Heart right ventricle (tissue), 16 donors: Measurements from ENCODE around the gene URM1. TPM values are rescaled to one million over a fixed set of nuclear protein-coding genes. Genes with fewer than 3 reads are reported as not detected.
"Not testable (repeated sequence)": the region's sequence is repeated elsewhere in the genome, so short reads cannot be mapped to it uniquely, and the experiment has no call there.

ENCODE experiments used
- ATAC-seq, 8 donors: fragments of 200-7000 bp; cut with Tn5 transposase; one replicate each; pipeline ENCODE4 v1.9.1; 2020; ENCODE audit warnings: mild to moderate bottlenecking in 8 of 8, moderate library complexity in 8 of 8, moderate number of reproducible peaks in 1 of 8
- DNase-seq, 2 donors: peaks; one replicate each; pipeline ENCODE4 v3.0.0-alpha.2; 2020
- H3K27ac ChIP-seq, 10 donors: fragments of 200-600 bp; sonication (generic) in 2 of 10; one replicate each; pipeline versions ENCODE4 v1.5.0 to v1.8.0; 2020 to 2022; ENCODE audit warnings: mild to moderate bottlenecking in 3 of 10
- H3K27me3 ChIP-seq, 7 donors: fragments of 200-600 bp; one replicate each; pipeline ENCODE4 v1.8.0; 2021 to 2022; ENCODE audit warnings: mild to moderate bottlenecking in 2 of 7
- H3K36me3 ChIP-seq, 9 donors: fragments of 200-600 bp; sonication (generic) in 1 of 9; one replicate each; pipeline versions ENCODE4 v1.5.0 to v1.8.0; 2020 to 2022; ENCODE audit warnings: mild to moderate bottlenecking in 2 of 9
- H3K4me1 ChIP-seq, 9 donors: fragments of 200-600 bp; sonication (generic) in 1 of 9; one replicate each; pipeline versions ENCODE4 v1.5.0 to v1.8.0; 2020 to 2022; ENCODE audit warnings: mild to moderate bottlenecking in 4 of 9
- H3K4me3 ChIP-seq, 10 donors: fragments of 200-600 bp; sonication (generic) in 2 of 10; one replicate each; pipeline versions ENCODE4 v1.5.0 to v1.8.0; 2020 to 2022; ENCODE audit warnings: mild to moderate bottlenecking in 7 of 10, moderate library complexity in 2 of 10
- H3K9me3 ChIP-seq, 11 donors: fragments of 200-600 bp in 10 of 11; sonication (generic) in 2 of 11; one replicate each; pipeline versions ENCODE4 v1.5.0 to v1.8.0; 2013 to 2022; ENCODE audit warnings: mild to moderate bottlenecking in 2 of 11, control low read depth in 1 of 11, moderate library complexity in 1 of 11
- WGBS, 2 donors: extraction: QIAGEN DNeasy Blood & Tissue Kit; methylation state at CpG; one replicate each; pipeline ENCODE4 v1.1.7; 2013; ENCODE audit warnings: inconsistent platforms in 1 of 2; 5-methylcytosine and 5-hydroxymethylcytosine counted together
- intact Hi-C, 10 donors: fragments of 100-400 bp; cut with DNase I; formaldehyde crosslinking; loops; one replicate each; pipeline versions ENCODE4 v1.11.1 to v1.14.2; 2022
- polyA plus RNA-seq, 2 donors: library from polyadenylated mRNA; stranded (reverse); fragments of 200-250 nt; gene quantifications; one replicate each; pipeline ENCODE4 v1.2.3, GENCODE V29; 2013
- total RNA-seq, 10 donors: library from RNA; stranded (reverse); fragmentation: NEBNext Ultra II Directional in 3 of 10; extraction: Animal tissue kit (Norgen Biotek cat#: 25700) in 3 of 10; gene quantifications; one replicate each; pipeline versions ENCODE4 v1.2.1 to v1.2.4, GENCODE V29; 2021 to 2023
- TF ChIP-seq, protein P1 (sequence below), 9 donors: fragments of 200-600 bp; sonication (generic) in 2 of 9; IDR thresholded peaks; one replicate each; pipeline versions ENCODE4 v1.5.0 to v1.8.0; 2021 to 2022; ENCODE audit warnings: antibody characterized with exemption in 9 of 9, mild to moderate bottlenecking in 5 of 9, moderate library complexity in 1 of 9
- donor health status: Arrhythmogenic right ventricular cardiomyopathy.
- donor health status: ischemic (EF 13 %, LVEDD 7.1; RV severe dilation, severe dysfunction).
- donor health status: healthy with polysubstance abuse.
- donor health status: DM: no; HTN: yes; CAD: no.
- donor health status: DM: no; HTN: no; CAD: no.
- donor health status: ischemic (EF 25% LVEDD 6.9; RV normal size, moderate dysfunction).
- donor health status: ischemic (EF 25% LVEDD 5.7; RV mildly dilated, moderate dysfunction).
- donor health status: healthy.
- donor health status: DM: yes; HTN: yes; CAD: no.
- donor health status: Ischemic cardiomyopathy.
- donor health status: ischemic (EF 35%, LVEDD 5.7; RV mildly dilated, moderate dysfunction).
- donor health status: nonischemic (EF 11% LVEDD 7.7; RV severe dilation, severe dysfunction).
- donor health status: DM: yes; HTN: yes; CAD: no.
- donor health status: PGD.
- donor health status: ischemic (EF 29% LVEDD 5.4; RV normal size, mild dysfunction).
- donor health status: nonischemic (EF 23%, LVEDD 6.1; RV moderate dilation, normal function).

URM1 gene
- total and polyA plus RNA-seq, 12 donors: 18.7 to 75.7 (median 51.2) TPM

DNA sequence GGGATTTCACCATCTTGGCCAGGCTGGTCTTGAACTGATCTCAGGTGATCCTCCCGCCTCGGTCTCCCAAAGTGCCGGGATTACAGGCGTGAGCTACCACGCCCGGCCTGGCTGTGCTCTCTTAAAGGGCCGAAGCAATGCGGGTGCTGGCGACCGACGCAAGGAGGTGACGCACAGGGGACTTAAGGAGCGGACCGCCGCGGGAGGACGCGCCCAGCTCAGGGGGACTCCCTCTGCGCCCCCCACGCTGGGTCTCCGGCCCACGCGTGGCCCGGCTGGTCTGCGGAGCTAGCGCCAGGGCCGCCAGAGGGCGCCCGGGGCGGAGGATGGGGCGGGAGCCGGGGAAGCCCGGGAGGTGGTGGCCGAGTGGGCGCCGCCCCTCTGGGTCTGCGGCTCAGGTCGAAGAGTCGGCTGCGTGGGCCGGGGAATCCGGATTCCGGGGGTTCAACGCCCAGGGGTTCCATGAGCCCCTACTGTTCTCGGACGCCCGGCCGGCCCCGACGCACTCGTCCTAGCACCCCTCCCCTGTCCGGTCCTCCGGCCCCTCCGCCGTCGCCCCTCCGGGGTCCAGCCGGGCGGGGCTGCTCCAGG is 49.0 kb downstream of the URM1 start:
- WGBS, 2 donors: 0% methylated on average over 57 to 59 of the region's 59 CpGs
- Histone ChIP-seq H3K27me3 (peaks cover 0 to 50% (median 35%) of the 10 kb centered on the region in 7 donors), H3K9me3 (no peaks in the 10 kb centered on the region), H3K4me3 (peak overlapping the region; percentile 89 to 99 (median 95)), H3K27ac (peak overlapping the region; percentile 46 to 86 (median 81)), H3K4me1 (peaks cover 11 to 28% (median 22%) of the 10 kb centered on the region in 9 donors), H3K36me3 (peaks cover 0 to 10% (median 0%) of the 10 kb centered on the region in 9 donors)
- ATAC-seq: peak; percentile 87 to 92 (median 91)
- intact Hi-C loops: no loop called here
- peak; percentile 70 to 83 for DNase-seq
- TF ChIP-seq, protein P1, sequence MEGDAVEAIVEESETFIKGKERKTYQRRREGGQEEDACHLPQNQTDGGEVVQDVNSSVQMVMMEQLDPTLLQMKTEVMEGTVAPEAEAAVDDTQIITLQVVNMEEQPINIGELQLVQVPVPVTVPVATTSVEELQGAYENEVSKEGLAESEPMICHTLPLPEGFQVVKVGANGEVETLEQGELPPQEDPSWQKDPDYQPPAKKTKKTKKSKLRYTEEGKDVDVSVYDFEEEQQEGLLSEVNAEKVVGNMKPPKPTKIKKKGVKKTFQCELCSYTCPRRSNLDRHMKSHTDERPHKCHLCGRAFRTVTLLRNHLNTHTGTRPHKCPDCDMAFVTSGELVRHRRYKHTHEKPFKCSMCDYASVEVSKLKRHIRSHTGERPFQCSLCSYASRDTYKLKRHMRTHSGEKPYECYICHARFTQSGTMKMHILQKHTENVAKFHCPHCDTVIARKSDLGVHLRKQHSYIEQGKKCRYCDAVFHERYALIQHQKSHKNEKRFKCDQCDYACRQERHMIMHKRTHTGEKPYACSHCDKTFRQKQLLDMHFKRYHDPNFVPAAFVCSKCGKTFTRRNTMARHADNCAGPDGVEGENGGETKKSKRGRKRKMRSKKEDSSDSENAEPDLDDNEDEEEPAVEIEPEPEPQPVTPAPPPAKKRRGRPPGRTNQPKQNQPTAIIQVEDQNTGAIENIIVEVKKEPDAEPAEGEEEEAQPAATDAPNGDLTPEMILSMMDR (IDR thresholded peaks at IDR 0.05): peak; percentile 64 to 98 (median 84)

DNA sequence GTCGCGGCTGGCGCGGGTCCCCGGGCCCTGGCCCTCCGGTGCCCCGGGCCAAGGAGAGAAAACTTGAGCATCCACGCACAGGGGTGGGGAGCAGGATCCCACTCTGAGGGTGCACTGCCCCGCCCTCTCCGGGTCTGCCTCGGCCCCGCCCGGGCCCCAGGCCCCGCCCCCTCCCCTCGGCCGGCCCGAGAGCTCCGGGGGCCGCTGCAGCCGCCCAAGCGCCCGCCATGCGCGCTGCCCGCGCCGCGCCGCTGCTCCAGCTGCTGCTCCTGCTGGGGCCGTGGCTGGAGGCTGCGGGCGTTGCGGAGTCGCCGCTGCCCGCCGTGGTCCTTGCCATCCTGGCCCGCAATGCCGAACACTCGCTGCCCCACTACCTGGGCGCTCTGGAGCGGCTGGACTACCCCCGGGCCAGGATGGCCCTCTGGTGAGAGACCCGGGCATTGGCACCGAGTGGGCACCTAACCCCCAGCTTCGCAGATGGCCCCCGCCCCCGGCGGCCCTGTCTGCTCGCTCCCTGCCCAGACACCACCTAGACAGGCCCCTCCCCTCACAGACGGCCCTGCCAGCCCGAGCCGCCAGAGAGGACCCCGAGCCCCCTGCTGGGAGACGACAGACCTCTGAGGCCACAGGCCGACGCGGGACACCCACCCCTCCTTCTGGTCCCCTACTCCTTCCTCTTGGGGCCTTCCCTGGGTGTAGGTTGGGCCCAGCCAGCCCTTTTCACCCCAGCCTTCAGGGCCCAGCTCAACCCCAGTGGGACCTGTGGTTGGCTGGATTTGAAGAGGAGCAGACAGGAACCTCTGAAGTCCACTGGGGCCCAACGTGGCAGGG is 49.7 kb downstream of the URM1 start, which contains the start of gene CERCAM:
CERCAM (plus strand) TSS at position 207 of the 831 bp plus-strand sequence; CDS start at position 228, 21 bp downstream.
- Histone ChIP-seq H3K4me1 (peaks cover 11 to 28% (median 22%) of the 10 kb centered on the region in 9 donors), H3K36me3 (peaks cover 0 to 10% (median 0%) of the 10 kb centered on the region in 9 donors), H3K27me3 (peaks cover 0 to 43% (median 29%) of the 10 kb centered on the region in 7 donors), H3K27ac (peak within 1 kb of the TSS; percentile 46 to 86 (median 81)), H3K9me3 (no peaks in the 10 kb centered on the region), H3K4me3 (peak within 1 kb of the TSS; percentile 89 to 99 (median 95))
- TF ChIP-seq, protein P1 (IDR thresholded peaks at IDR 0.05): no peak
- DNase-seq: peak; percentile 54 to 69
- ATAC-seq: peak; percentile 73 to 93 (median 84)
- intact Hi-C loops: no loop called here
- WGBS, 2 donors: 1 to 2% methylated on average over 36 to 58 of the region's 59 CpGs

DNA sequence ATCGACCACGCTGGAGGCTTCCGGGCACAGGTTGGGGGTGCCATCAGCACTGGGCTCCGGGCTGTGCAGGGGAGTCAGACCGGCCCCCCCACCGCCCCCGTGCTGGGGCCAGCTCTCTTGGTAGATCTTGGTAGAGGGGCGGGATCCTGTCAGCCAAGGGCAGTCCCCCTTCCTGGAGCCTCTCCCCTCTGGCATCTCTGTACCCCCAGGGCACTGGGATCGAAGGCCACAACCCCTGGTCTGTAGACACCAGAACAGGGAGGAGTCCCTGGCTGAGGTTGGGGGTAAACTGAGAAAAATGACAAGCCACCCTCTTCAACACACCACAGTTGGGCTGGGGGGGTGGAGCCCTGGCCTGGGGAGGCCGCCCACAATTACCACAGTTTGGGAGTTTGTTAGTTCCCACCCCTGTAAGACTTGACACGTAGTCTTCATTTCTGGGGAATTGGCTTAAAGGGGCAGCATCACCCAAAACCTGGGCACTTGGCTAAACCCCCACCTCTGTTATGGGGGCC is 50.4 kb downstream of the URM1 start:
- DNase-seq (peak in 1 of 2 donors; percentile 15), ATAC-seq (peak in 7 of 8 donors; percentile 16 to 30 (median 24))
- Histone ChIP-seq H3K27me3 (peaks cover 0 to 36% (median 23%) of the 10 kb centered on the region in 7 donors), H3K4me1 (peaks cover 11 to 28% (median 22%) of the 10 kb centered on the region in 9 donors), H3K4me3 (peak overlapping the region; percentile 89 to 99 (median 95)), H3K27ac (peak overlapping the region in 9 of 10 donors; percentile 39 to 86 (median 82)), H3K9me3 (no peaks in the 10 kb centered on the region), H3K36me3 (peaks cover 0 to 12% (median 0%) of the 10 kb centered on the region in 9 donors)
- 47 to 52% methylated on average over 11 of the region's 11 CpGs for WGBS, 2 donors
- TF ChIP-seq, protein P1 (IDR thresholded peaks at IDR 0.05): no peak
- intact Hi-C loops: no loop called here

DNA sequence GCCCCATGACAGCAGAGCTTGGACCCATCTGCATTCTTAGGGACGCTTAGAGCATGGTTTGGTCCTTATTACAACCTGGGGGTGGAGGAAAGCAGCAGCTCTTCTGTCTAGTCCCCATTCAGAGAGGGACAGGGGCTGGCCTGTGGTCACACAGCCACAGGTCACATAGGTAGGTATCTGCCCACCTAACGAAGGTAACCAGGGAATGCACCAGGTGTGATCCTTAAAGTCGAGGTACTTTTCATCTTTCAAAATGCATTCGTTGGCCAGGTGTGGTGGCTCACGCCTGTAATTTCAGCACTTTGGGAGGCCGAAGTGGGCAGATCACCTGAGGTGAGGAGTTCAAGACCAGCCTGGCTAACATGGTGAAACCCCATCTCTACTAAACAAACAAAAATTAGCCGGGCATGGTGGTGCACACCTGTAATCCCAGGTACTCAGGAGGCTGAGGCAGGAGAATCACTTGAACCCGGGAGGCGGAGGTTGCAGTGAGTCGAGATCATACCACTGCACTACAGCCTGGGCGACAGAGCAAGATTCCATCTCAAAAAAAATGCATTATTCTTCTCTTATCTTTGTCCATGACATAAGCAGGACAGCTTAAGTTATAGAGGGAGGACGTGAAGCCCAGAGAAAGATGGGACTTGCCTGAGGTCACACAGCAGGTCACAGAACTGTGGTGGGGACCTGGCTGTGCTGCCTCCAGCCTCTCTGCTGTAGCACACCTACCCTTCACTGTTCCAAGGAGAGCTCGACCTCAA is 51.0 kb downstream of the URM1 start:
- Histone ChIP-seq H3K27ac (peak overlapping the region in 2 of 10 donors; percentile 82 to 86), H3K36me3 (peaks cover 0 to 16% (median 0%) of the 10 kb centered on the region in 9 donors), H3K4me1 (peaks cover 11 to 28% (median 22%) of the 10 kb centered on the region in 9 donors), H3K4me3 (peak overlapping the region in 5 of 10 donors; percentile 89 to 98 (median 96)), H3K27me3 (peaks cover 0 to 29% (median 16%) of the 10 kb centered on the region in 7 donors)
- WGBS, 2 donors: 88 to 91% methylated on average over 13 of the region's 13 CpGs
- ATAC-seq, DNase-seq, H3K9me3 ChIP-seq: not testable (repeated sequence)
- intact Hi-C loops: loop anchor here in 1 of 10 donors (2.0 kb wide), 1 partner anchor 41 kb away; no protein-coding TSS in a partner anchor
